ENCODE results near the gene KRTAP10-10.

Gene KRTAP10-10

DNA sequence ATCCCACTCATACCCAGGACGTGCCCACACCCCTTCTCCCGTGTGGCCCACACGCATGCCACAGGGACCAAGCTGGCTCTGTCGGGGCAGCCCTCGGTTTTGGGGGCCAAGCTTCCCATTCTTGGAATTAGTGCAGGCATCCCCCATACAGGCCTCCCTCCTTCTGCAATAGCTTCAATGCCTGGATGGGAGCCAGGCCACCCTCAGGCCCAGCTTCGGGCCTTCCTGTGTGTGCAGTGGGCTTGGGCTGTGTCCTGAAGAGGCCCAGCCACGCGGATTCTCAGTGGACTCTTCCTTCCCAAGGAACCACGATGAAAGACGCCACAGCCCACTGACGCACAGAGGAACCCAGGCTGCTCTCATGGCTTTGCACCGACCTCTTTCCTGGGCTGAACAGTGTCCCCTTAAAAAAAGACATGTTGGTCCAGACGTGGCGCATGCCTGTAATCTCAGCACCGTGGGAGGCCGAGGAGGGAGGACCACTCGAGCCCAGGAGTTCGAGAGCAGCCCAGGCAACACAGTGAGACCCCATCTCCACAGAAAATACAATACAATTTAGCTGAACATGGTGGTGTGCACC lies 12.5 kb downstream of the KRTAP10-10 start:
- no peak for DNase-seq (ENCODE audit: extremely low read depth, low read depth)
- no peak overlapping the region for H3K4me3 ChIP-seq (replicated peaks; ENCODE audit: low read depth, low read length)
- no peak for TF ChIP-seq CTCF (IDR thresholded peaks at IDR 0.05; ENCODE audit: low read depth, low read length, missing control alignments)

DNA sequence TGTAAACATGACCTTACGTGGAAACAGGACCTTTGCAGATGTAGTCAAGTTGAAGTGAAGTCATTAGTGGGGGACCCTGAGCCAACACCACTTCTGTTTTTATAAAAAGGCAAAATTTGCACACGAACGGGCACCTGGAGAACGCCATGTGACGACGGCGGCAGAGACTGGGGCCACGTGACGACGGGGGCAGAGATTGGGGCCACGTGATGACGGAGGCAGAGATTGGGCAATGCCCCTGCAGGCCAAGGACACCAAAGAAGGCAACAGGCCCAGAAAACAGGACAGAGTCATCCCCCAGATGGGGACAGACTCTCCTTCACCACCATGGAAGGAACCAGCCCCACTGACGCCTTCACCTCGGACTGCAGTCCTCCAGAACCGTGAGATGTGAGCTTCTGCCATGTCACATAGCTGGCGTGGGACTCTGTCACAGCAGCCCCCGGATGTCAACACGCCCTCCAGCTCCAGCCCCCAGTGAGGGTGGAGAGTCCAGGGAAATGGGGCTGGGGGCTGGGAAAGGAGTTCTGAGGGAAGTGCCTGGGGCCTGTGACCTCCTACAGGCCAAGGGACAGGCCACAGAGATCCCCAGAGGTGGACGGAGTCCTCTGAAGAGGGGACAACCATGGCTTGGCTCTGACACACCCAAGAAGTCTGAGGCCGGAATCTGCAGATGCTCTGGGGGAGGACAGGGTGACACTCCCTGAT lies 13.3 kb downstream of the KRTAP10-10 start:
- TF ChIP-seq CTCF (IDR thresholded peaks at IDR 0.05; ENCODE audit: low read depth, low read length, missing control alignments) = no peak
- DNase-seq (ENCODE audit: extremely low read depth, low read depth) = no peak

GRCh38 chr21:44650973-44651675 lies 14.0 kb downstream of the KRTAP10-10 start:
- no peak overlapping the region for H3K4me3 ChIP-seq (replicated peaks; ENCODE audit: low read depth, low read length)
- DNase-seq (ENCODE audit: extremely low read depth, low read depth) = no peak
- TF ChIP-seq CTCF (IDR thresholded peaks at IDR 0.05; ENCODE audit: low read depth, low read length, missing control alignments) = no peak

More for the DNA sequence above, 13.3 kb downstream of the KRTAP10-10 start:
- no peak overlapping the region for H3K4me3 ChIP-seq (replicated peaks; ENCODE audit: low read depth, low read length)

- DNase-seq (ENCODE audit: extremely low read depth, low read depth) = no peak
- TF ChIP-seq CTCF (IDR thresholded peaks at IDR 0.05; ENCODE audit: low read depth, low read length, missing control alignments) = no peak
- H3K4me3 ChIP-seq (replicated peaks; ENCODE audit: low read depth, low read length) = no peak overlapping the region
Observed at GRCh38 chr21:44653123-44653522, 16.0 kb downstream of the KRTAP10-10 start.

- no peak for TF ChIP-seq CTCF (IDR thresholded peaks at IDR 0.05; ENCODE audit: low read depth, low read length, missing control alignments)
- H3K4me3 ChIP-seq (replicated peaks; ENCODE audit: low read depth, low read length) = no peak overlapping the region
- no peak for DNase-seq (ENCODE audit: extremely low read depth, low read depth)
Observed at GRCh38 chr21:44653656-44654575, 16.8 kb downstream of the KRTAP10-10 start.

DNA sequence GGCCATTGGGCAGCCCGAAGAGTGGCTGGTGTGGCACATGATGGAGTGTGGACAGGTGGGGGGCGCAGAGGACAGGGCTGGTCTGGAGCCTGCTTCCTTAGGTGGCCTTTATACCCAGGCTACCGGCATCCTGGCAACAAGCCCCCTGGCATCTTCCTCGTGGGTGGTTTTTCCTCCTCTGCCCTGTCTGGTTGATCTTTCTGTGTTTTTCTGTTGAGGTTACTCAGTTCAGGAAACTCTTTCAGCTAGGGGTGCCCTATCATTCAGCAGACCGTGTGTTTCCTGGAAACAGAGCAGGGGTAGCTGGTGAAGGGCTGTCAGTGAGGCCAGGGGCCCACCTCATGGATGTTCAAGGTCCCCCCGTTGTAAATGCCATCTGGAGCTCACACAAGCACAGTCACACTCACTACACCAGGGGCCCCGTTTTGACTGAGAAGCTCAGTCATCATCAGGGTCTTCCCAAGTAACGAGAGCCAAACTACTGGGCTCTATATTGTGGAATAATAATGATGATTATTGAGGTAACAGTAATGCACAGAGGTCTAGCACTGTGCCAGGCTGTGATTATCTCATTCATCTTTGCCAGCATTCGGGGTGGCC lies 17.5 kb downstream of the KRTAP10-10 start, which contains the start of gene KRTAP12-4:
Gene KRTAP12-4, minus strand, starts transcription at position 84 of the 600 bp plus-strand sequence. Its CDS starts 45 bp downstream, at position 39.
- H3K4me3 ChIP-seq (replicated peaks; ENCODE audit: low read depth, low read length) = no peak within 1 kb of the TSS
- no peak for DNase-seq (ENCODE audit: extremely low read depth, low read depth)
- TF ChIP-seq CTCF (IDR thresholded peaks at IDR 0.05; ENCODE audit: low read depth, low read length, missing control alignments) = no peak

Measured in HFF-Myc (cell line).